Breast epithelium (tissue), 3 donors: ENCODE measurements around the gene MPG.

Source experiments
- POLR2A ChIP-seq: fragments of 450-650 bp; IDR thresholded peaks from one replicate; pipeline ENCODE4 v1.6.1; 2016; ENCODE audit warnings: antibody characterized with exemption, mild to moderate bottlenecking, moderate library complexity
- TF ChIP-seq, protein P1 (sequence below), 3 donors: fragments of 450-650 bp; IDR thresholded peaks; one replicate each; pipeline ENCODE4 v1.5.1; 2016 to 2017; ENCODE audit warnings: antibody characterized with exemption in 3 of 3, mild to moderate bottlenecking in 3 of 3, moderate library complexity in 3 of 3

DNA sequence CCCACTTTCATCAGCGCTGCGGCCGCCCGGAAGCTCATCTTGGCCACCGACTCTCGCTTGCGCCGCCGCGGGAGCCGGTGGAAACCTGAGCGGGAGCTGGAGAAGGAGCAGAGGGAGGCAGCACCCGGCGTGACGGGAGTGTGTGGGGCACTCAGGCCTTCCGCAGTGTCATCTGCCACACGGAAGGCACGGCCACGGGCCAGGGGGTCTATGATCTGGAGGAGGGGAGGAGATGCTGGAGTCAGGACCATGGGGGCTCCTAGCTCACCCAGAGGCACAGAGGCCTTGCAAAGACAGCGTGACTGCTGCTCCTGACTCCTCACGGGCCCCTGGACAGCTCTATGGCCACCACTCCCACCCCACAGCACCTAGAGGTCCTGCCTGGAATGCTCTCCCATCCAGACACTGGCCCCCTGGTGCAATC lies 15.0 kb upstream of the MPG start:
- no peak for TF ChIP-seq POLR2A
- TF ChIP-seq, protein P1, sequence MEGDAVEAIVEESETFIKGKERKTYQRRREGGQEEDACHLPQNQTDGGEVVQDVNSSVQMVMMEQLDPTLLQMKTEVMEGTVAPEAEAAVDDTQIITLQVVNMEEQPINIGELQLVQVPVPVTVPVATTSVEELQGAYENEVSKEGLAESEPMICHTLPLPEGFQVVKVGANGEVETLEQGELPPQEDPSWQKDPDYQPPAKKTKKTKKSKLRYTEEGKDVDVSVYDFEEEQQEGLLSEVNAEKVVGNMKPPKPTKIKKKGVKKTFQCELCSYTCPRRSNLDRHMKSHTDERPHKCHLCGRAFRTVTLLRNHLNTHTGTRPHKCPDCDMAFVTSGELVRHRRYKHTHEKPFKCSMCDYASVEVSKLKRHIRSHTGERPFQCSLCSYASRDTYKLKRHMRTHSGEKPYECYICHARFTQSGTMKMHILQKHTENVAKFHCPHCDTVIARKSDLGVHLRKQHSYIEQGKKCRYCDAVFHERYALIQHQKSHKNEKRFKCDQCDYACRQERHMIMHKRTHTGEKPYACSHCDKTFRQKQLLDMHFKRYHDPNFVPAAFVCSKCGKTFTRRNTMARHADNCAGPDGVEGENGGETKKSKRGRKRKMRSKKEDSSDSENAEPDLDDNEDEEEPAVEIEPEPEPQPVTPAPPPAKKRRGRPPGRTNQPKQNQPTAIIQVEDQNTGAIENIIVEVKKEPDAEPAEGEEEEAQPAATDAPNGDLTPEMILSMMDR (IDR thresholded peaks at IDR 0.05): no peak
